A549 (cell line): Measurements from ENCODE around the gene NCOA1. TPM values are rescaled to one million over a fixed set of nuclear protein-coding genes. Genes with fewer than 3 reads are reported as not detected.
"Not testable (repeated sequence)": the region's sequence is repeated elsewhere in the genome, so short reads cannot be mapped to it uniquely, and the experiment has no call there.

Source experiments
- ATAC-seq, 2 experiments: fragments of 200-7000 bp in 1 of 2; fragments of >200 bp in 1 of 2; cut with Nextera tagmentation in 1 of 2; cut with Tn5 transposase in 1 of 2; 3 replicates each; pipeline versions ENCODE4 v1.8.0 to v1.9.1; 2018 to 2020; ENCODE audit warnings: mild to moderate bottlenecking in 1 of 2, moderate library complexity in 1 of 2
- CTCF ChIA-PET: fragments of 300-600 bp; sonication (Branson Sonifier 250); formaldehyde crosslinking; extraction: SDS; loops from one replicate; lab custom pipeline; 2021; ENCODE audit warnings: antibody characterized with exemption, inconsistent platforms; lab: Yijun Ruan, JAX
- POLR2A ChIA-PET: fragments of 350-600 bp; formaldehyde crosslinking; extraction: SDS; loops from one replicate; lab custom pipeline; 2021; ENCODE audit warnings: antibody characterized with exemption, inconsistent platforms; lab: Yijun Ruan, JAX
- DNase-seq, 2 experiments: peaks; one replicate each; pipeline versions ENCODE4 v3.0.0 to v3.0.0-alpha.2; 2011 to 2016; ENCODE audit warnings: low read depth in 1 of 2, low spot score in 1 of 2
- FAIRE-seq: peaks from 2 replicates; lab custom pipeline; 2011; peaks lifted over from hg19 to GRCh38; lab: Jason Lieb, UNC
- H3K27ac ChIP-seq, 2 experiments: fragments of >200 bp; sonication (Bioruptor Twin); formaldehyde crosslinking; 3 replicates each; pipeline ENCODE4 v1.5.1; 2016 to 2017
- H3K4me1 ChIP-seq: fragments of >200 bp; sonication (Bioruptor Twin); formaldehyde crosslinking; 3 replicates; pipeline ENCODE4 v1.6.1; 2016
- H3K4me2 ChIP-seq: fragments of >200 bp; sonication (Bioruptor Twin); formaldehyde crosslinking; 3 replicates; pipeline ENCODE4 v1.6.1; 2016
- H3K4me3 ChIP-seq: fragments of >200 bp; sonication (Bioruptor Twin); formaldehyde crosslinking; 3 replicates; pipeline ENCODE4 v1.5.1; 2016
- H3K9me3 ChIP-seq: fragments of >200 bp; sonication (Bioruptor Twin); formaldehyde crosslinking; 3 replicates; pipeline ENCODE4 v1.6.1; 2016
- BHLHE40 ChIP-seq: IDR thresholded peaks from 2 replicates; pipeline ENCODE4 v1.6.1; 2012; ENCODE audit warnings: low read depth, low read length, inconsistent platforms
- EHF ChIP-seq: fragments of 250-450 bp; sonication (Bioruptor Pico); IDR thresholded peaks from 2 replicates; pipeline ENCODE4 v1.5.0; 2020; ENCODE audit warnings: mild to moderate bottlenecking
- ESRRA ChIP-seq: fragments of 150-350 bp; IDR thresholded peaks from 2 replicates; pipeline ENCODE4 v1.6.1; 2014; ENCODE audit warnings: mild to moderate bottlenecking, low read length, borderline replicate concordance
- FOSL2 ChIP-seq, 2 experiments: fragments of 450-650 bp in 1 of 2; fragments of >200 bp in 1 of 2; sonication (Bioruptor Twin) in 1 of 2; formaldehyde crosslinking; IDR thresholded peaks; 2 replicates each; pipeline versions ENCODE4 v1.5.0 to v1.6.1; 2016 to 2020; ENCODE audit warnings: mild to moderate bottlenecking in 1 of 2, moderate library complexity in 1 of 2
- HEYL ChIP-seq: fragments of 250-450 bp; sonication (Bioruptor Pico); IDR thresholded peaks from 2 replicates; pipeline ENCODE4 v1.8.0; 2021; ENCODE audit warnings: mild to moderate bottlenecking, moderate library complexity
- HOXA7 ChIP-seq: fragments of 250-450 bp; sonication (Bioruptor Pico); IDR thresholded peaks from 2 replicates; pipeline ENCODE4 v1.5.0; 2020; ENCODE audit warnings: mild to moderate bottlenecking, moderate library complexity
- HOXB13 ChIP-seq: fragments of 250-450 bp; sonication (Bioruptor Pico); IDR thresholded peaks from 2 replicates; pipeline ENCODE4 v1.5.0; 2020; ENCODE audit warnings: low read depth, mild to moderate bottlenecking, moderate library complexity
- MYC ChIP-seq: IDR thresholded peaks from 2 replicates; pipeline ENCODE4 v1.6.1; 2012; ENCODE audit warnings: mild to moderate bottlenecking, inconsistent platforms, low read length, improper control_type of control experiment, borderline replicate concordance
- NFE2L2 ChIP-seq: fragments of 150-350 bp; conservative IDR thresholded peaks from 2 replicates; pipeline ENCODE4 v1.6.1; 2014; ENCODE audit warnings: low read length
- NPAS2 ChIP-seq: fragments of 250-450 bp; sonication (Bioruptor Pico); IDR thresholded peaks from 2 replicates; pipeline ENCODE4 v1.8.0; 2022; ENCODE audit warnings: mild to moderate bottlenecking, moderate library complexity, borderline replicate concordance
- NR3C1 ChIP-seq: fragments of >200 bp; sonication (Bioruptor Twin); formaldehyde crosslinking; IDR thresholded peaks from 3 replicates; pipeline ENCODE4 v1.6.1; 2017
- RAD21 ChIP-seq, 2 experiments: fragments of >200 bp in 1 of 2; sonication (Bioruptor Twin) in 1 of 2; formaldehyde crosslinking in 1 of 2; IDR thresholded peaks in 1 of 2; conservative IDR thresholded peaks in 1 of 2; 2 replicates in 1 of 2; 3 replicates in 1 of 2; pipeline ENCODE4 v1.6.1; 2012 to 2018; ENCODE audit warnings: inconsistent platforms in 1 of 2
- RARB ChIP-seq: fragments of 250-450 bp; sonication (Bioruptor Pico); IDR thresholded peaks from 2 replicates; pipeline ENCODE4 v1.8.0; 2021; ENCODE audit warnings: mild to moderate bottlenecking, moderate library complexity
- RFX5 ChIP-seq: fragments of 450-650 bp; IDR thresholded peaks from 2 replicates; pipeline ENCODE4 v1.7.1; 2014; ENCODE audit warnings: antibody characterized with exemption, mild to moderate bottlenecking, moderate library complexity
- TP53 ChIP-seq: fragments of 250-450 bp; sonication (Bioruptor Pico); IDR thresholded peaks from 2 replicates; pipeline ENCODE4 v1.5.0; 2021; ENCODE audit warnings: mild to moderate bottlenecking, moderate library complexity
- ZNF302 ChIP-seq: fragments of 250-450 bp; sonication (Bioruptor Pico); IDR thresholded peaks from 2 replicates; pipeline ENCODE4 v1.9.0; 2021; ENCODE audit warnings: inconsistent platforms, mild to moderate bottlenecking, moderate library complexity
- ZSCAN20 ChIP-seq: fragments of 250-450 bp; sonication (Bioruptor Pico); IDR thresholded peaks from 2 replicates; pipeline ENCODE4 v1.8.0; 2022; ENCODE audit warnings: mild to moderate bottlenecking, moderate library complexity
- WGBS: methylation state at CpG from one replicate; pipeline ENCODE4 v1.1.6; 2017; ENCODE audit errors: missing lambda C conversion rate; 5-methylcytosine and 5-hydroxymethylcytosine counted together
- polyA plus RNA-seq, 4 experiments: library from polyadenylated mRNA; depleted of rRNA in 3 of 4; stranded (reverse); fragments of >200 nt; fragmentation: RNase III in 1 of 4; extraction: RNeasy Plus Mini Kit Qiagen cat#74134 plus additional on column Dnase treatment in 1 of 4; gene quantifications; 2 replicates in 3 of 4; 3 replicates in 1 of 4; pipeline ENCODE4 v1.2.3, GENCODE V29; 2011 to 2017
- TF ChIP-seq, protein P1 (sequence below): fragments of 200-600 bp; sonication (generic); IDR thresholded peaks from 2 replicates; pipeline ENCODE4 v1.6.1; 2016; ENCODE audit warnings: antibody characterized with exemption, mild to moderate bottlenecking, moderate library complexity
- TF ChIP-seq, protein P2 (sequence below): fragments of 450-650 bp; IDR thresholded peaks from 2 replicates; pipeline ENCODE4 v1.6.1; 2014; ENCODE audit warnings: antibody characterized with exemption
- TF ChIP-seq, protein P3 (sequence below): fragments of 150-350 bp; IDR thresholded peaks from 2 replicates; pipeline ENCODE4 v1.6.1; 2014; ENCODE audit warnings: low read depth, mild to moderate bottlenecking, low read length
- TF ChIP-seq, protein P4 (sequence below): fragments of >200 bp; sonication (Bioruptor Twin); formaldehyde crosslinking; IDR thresholded peaks from 3 replicates; pipeline ENCODE4 v1.6.1; 2016

Gene NCOA1
- polyA plus RNA-seq, 2 of the 4 experiments (the other 2 are of a cell fraction): 7.6 to 29.9 TPM

DNA sequence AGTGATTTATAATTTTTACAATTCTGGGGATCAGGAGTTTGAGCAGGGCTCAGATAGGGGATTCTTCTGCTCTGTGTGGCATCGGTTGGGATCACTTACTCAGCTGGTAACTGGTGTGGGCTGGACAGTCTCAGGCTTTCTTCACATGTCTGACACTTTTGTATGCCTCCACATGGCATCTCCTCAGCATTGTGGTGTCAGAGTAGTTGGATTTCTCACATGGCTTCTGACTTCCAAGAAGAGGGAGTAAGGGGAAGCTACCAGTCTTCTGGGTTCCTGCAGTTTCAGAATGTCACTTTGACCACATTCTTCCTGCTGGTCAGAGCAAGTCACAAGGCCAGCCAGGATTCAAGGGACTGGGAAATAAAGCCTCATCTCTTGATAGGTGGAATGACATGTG is 55.6 kb downstream of the NCOA1 start:
- Histone ChIP-seq H3K27ac (no peak overlapping the region), H3K4me1 (no peaks in the 10 kb centered on the region), H3K4me3 (no peak overlapping the region), H3K9me3 (peaks cover 25% of the 10 kb centered on the region), H3K4me2 (no peak overlapping the region)
- ATAC-seq (no peak), FAIRE-seq (no peak), DNase-seq (no peak)
- no peak for TF ChIP-seq NR3C1
- TF ChIP-seq TP53 (CRISPR knock-in tag): no peak
- TF ChIP-seq EHF: no peak
- no peak for TF ChIP-seq BHLHE40
- no peak for TF ChIP-seq RFX5
- TF ChIP-seq, protein P1, sequence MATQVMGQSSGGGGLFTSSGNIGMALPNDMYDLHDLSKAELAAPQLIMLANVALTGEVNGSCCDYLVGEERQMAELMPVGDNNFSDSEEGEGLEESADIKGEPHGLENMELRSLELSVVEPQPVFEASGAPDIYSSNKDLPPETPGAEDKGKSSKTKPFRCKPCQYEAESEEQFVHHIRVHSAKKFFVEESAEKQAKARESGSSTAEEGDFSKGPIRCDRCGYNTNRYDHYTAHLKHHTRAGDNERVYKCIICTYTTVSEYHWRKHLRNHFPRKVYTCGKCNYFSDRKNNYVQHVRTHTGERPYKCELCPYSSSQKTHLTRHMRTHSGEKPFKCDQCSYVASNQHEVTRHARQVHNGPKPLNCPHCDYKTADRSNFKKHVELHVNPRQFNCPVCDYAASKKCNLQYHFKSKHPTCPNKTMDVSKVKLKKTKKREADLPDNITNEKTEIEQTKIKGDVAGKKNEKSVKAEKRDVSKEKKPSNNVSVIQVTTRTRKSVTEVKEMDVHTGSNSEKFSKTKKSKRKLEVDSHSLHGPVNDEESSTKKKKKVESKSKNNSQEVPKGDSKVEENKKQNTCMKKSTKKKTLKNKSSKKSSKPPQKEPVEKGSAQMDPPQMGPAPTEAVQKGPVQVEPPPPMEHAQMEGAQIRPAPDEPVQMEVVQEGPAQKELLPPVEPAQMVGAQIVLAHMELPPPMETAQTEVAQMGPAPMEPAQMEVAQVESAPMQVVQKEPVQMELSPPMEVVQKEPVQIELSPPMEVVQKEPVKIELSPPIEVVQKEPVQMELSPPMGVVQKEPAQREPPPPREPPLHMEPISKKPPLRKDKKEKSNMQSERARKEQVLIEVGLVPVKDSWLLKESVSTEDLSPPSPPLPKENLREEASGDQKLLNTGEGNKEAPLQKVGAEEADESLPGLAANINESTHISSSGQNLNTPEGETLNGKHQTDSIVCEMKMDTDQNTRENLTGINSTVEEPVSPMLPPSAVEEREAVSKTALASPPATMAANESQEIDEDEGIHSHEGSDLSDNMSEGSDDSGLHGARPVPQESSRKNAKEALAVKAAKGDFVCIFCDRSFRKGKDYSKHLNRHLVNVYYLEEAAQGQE: no peak
- TF ChIP-seq HEYL (CRISPR knock-in tag): no peak
- TF ChIP-seq FOSL2 (IDR thresholded peaks at IDR 0.05): no peak
- TF ChIP-seq FOSL2 (CRISPR knock-in tag; IDR thresholded peaks at IDR 0.05): no peak
- no peak for TF ChIP-seq HOXA7
- TF ChIP-seq NPAS2: no peak
- no peak for TF ChIP-seq RAD21 (conservative IDR thresholded peaks at IDR 0.05 in 1 of 2, IDR thresholded peaks at IDR 0.05 in 1 of 2)
- no peak for TF ChIP-seq ESRRA
- TF ChIP-seq NFE2L2: no peak
- TF ChIP-seq, protein P2, sequence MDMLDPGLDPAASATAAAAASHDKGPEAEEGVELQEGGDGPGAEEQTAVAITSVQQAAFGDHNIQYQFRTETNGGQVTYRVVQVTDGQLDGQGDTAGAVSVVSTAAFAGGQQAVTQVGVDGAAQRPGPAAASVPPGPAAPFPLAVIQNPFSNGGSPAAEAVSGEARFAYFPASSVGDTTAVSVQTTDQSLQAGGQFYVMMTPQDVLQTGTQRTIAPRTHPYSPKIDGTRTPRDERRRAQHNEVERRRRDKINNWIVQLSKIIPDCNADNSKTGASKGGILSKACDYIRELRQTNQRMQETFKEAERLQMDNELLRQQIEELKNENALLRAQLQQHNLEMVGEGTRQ: no peak
- CTCF ChIA-PET: no interaction called here
- POLR2A ChIA-PET: no interaction called here
- WGBS: 95% methylated on average over 1 of the region's 1 CpG

GRCh38 chr2:24548058-24548457 is 57.0 kb downstream of the NCOA1 start:
- DNase-seq (no peak), FAIRE-seq (no peak), ATAC-seq (no peak)
- no peaks in the 10 kb centered on the region for H3K4me1 ChIP-seq
- TF ChIP-seq ZNF302 (no peak), RARB (CRISPR knock-in tag) (no peak), MYC (no peak), RFX5 (no peak), ESRRA (no peak), HOXB13 (no peak), EHF (no peak), ZSCAN20 (CRISPR knock-in tag) (no peak)
- TF ChIP-seq, protein P3, sequence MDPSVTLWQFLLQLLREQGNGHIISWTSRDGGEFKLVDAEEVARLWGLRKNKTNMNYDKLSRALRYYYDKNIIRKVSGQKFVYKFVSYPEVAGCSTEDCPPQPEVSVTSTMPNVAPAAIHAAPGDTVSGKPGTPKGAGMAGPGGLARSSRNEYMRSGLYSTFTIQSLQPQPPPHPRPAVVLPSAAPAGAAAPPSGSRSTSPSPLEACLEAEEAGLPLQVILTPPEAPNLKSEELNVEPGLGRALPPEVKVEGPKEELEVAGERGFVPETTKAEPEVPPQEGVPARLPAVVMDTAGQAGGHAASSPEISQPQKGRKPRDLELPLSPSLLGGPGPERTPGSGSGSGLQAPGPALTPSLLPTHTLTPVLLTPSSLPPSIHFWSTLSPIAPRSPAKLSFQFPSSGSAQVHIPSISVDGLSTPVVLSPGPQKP: no peak
- TF ChIP-seq, protein P4, sequence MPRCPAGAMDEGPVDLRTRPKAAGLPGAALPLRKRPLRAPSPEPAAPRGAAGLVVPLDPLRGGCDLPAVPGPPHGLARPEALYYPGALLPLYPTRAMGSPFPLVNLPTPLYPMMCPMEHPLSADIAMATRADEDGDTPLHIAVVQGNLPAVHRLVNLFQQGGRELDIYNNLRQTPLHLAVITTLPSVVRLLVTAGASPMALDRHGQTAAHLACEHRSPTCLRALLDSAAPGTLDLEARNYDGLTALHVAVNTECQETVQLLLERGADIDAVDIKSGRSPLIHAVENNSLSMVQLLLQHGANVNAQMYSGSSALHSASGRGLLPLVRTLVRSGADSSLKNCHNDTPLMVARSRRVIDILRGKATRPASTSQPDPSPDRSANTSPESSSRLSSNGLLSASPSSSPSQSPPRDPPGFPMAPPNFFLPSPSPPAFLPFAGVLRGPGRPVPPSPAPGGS: no peak
- H3K9me3 ChIP-seq: peaks cover 21% of the 10 kb centered on the region
- ChIA-PET POLR2A (no interaction called here), CTCF (no interaction called here)
- no peak overlapping the region for H3K4me3 ChIP-seq
- 52% methylated on average over 4 of the region's 4 CpGs for WGBS
- H3K4me2 ChIP-seq: no peak overlapping the region
- no peak overlapping the region for H3K27ac ChIP-seq

GRCh38 chr2:24550301-24550700 is 59.2 kb downstream of the NCOA1 start:
- H3K27ac ChIP-seq, H3K4me1 ChIP-seq, H3K9me3 ChIP-seq, H3K4me3 ChIP-seq, FAIRE-seq, POLR2A ChIA-PET, DNase-seq, H3K4me2 ChIP-seq, ATAC-seq: not testable (repeated sequence)
- CTCF ChIA-PET: interaction anchor here (0.8 to 1.4 kb wide), 2 partner anchors 16 to 22 kb away, joined by 4 to 6 read pairs; no protein-coding TSS in a partner anchor
- WGBS: 41% methylated on average over 2 of the region's 2 CpGs
